Measurements from ENCODE around the gene ZNF708.
"Not testable (repeated sequence)": the region's sequence is repeated elsewhere in the genome, so short reads cannot be mapped to it uniquely, and the experiment has no call there.

Gene ZNF708

DNA sequence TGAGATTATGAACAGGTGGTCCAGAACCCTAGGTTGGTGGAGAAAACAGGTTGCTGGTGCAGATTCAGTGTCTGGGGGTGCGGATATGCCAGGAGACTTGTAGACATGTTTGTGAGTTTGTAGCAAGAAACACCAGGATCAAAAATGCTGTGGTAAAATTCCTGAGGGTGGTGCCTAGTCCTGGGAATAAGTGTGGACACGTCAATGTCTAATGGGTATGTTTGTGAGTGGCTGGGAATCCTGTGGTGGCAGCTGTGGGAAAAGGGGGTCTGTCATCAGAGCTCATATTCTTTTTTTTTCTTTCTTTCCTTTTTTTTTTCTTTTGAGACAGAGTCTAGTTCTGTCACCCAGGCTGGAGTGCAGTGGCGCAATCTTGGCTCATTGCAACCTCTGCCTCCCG lies 7.2 kb downstream of the ZNF708 start:
- no peak overlapping the region for H3K27ac ChIP-seq (ENCODE audit: low read depth, low read length)
- no peak overlapping the region for H3K9ac ChIP-seq (ENCODE audit: low read depth in 1 of 2, low read length in 2 of 2)
- H3K4me3 ChIP-seq (ENCODE audit: low read depth in 1 of 2, low read length in 2 of 2), result no peak overlapping the region
- no peaks in the 10 kb centered on the region for H3K4me1 ChIP-seq (ENCODE audit: control insufficient read depth in 1 of 2, insufficient read depth in 2 of 2, low read length in 2 of 2)
- peaks cover 6 to 14% of the 10 kb centered on the region in 2 donors for H3K36me3 ChIP-seq (ENCODE audit: control insufficient read depth in 1 of 2, insufficient read depth in 2 of 2, low read length in 2 of 2)
- no peaks in the 10 kb centered on the region for H3K27me3 ChIP-seq (ENCODE audit: control insufficient read depth in 1 of 2, insufficient read depth in 2 of 2, low read length in 2 of 2)
- H3K9me3 ChIP-seq (ENCODE audit: control insufficient read depth in 1 of 2, low read length in 2 of 2), result peaks cover 10 to 11% of the 10 kb centered on the region in 2 donors

DNA sequence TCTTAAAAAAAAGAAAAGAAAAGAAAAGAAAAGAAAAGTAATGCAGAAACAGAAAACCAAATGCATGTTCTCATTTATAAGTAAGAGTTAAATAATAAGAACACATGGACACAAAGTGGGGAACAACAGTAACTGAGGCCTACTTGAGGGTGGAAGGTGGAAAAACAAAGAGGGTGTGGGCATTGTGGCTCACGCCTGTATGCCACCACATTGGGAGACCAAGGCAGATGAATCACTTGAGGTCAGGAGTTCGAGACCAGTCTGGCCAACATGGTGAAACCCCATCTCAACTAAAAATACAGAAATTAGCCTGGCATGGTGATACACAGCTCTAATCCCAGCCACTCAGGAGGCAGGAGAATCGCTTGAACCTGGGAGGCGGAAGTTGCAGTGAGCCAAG lies 8.1 kb downstream of the ZNF708 start:
- Histone ChIP-seq H3K27ac (ENCODE audit: low read depth, low read length) (no peak overlapping the region), H3K9me3 (ENCODE audit: control insufficient read depth in 1 of 2, low read length in 2 of 2) (peaks cover 7 to 8% of the 10 kb centered on the region in 2 donors), H3K36me3 (ENCODE audit: control insufficient read depth in 1 of 2, insufficient read depth in 2 of 2, low read length in 2 of 2) (peaks cover 1 to 10% of the 10 kb centered on the region in 2 donors), H3K4me1 (ENCODE audit: control insufficient read depth in 1 of 2, insufficient read depth in 2 of 2, low read length in 2 of 2) (no peaks in the 10 kb centered on the region), H3K9ac (ENCODE audit: low read depth in 1 of 2, low read length in 2 of 2) (no peak overlapping the region), H3K27me3 (ENCODE audit: control insufficient read depth in 1 of 2, insufficient read depth in 2 of 2, low read length in 2 of 2) (no peaks in the 10 kb centered on the region), H3K4me3 (ENCODE audit: low read depth in 1 of 2, low read length in 2 of 2) (no peak overlapping the region)

DNA sequence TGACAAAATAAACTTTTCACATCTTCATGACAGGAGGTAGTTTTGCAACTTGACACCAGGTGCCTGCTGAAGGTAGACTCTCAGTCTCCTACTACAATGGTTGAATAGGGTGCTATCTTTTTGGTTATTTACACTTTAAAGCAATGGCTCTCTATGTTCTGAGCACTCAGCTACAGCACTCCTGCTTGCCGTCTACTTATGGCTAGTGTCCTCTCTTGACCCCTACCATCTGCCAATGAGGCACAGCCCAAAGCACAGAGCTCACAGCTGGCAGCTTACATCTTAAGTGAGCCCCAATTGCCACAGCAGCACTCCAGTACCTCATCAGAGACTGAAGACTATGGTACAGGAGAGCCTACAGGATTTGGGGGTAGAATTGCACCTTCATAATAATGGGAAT lies 11.4 kb downstream of the ZNF708 start:
- H3K9ac ChIP-seq (ENCODE audit: low read depth in 1 of 2, low read length in 2 of 2), result no peak overlapping the region
- H3K4me3 ChIP-seq (ENCODE audit: low read depth in 1 of 2, low read length in 2 of 2), result no peak overlapping the region
- peaks cover 0 to 8% of the 10 kb centered on the region in 2 donors for H3K36me3 ChIP-seq (ENCODE audit: control insufficient read depth in 1 of 2, insufficient read depth in 2 of 2, low read length in 2 of 2)
- peaks cover 3 to 5% of the 10 kb centered on the region in 2 donors for H3K9me3 ChIP-seq (ENCODE audit: control insufficient read depth in 1 of 2, low read length in 2 of 2)
- no peak overlapping the region for H3K27ac ChIP-seq (ENCODE audit: low read depth, low read length)
- H3K4me1 ChIP-seq (ENCODE audit: control insufficient read depth in 1 of 2, insufficient read depth in 2 of 2, low read length in 2 of 2), result no peaks in the 10 kb centered on the region
- H3K27me3 ChIP-seq (ENCODE audit: control insufficient read depth in 1 of 2, insufficient read depth in 2 of 2, low read length in 2 of 2), result no peaks in the 10 kb centered on the region

DNA sequence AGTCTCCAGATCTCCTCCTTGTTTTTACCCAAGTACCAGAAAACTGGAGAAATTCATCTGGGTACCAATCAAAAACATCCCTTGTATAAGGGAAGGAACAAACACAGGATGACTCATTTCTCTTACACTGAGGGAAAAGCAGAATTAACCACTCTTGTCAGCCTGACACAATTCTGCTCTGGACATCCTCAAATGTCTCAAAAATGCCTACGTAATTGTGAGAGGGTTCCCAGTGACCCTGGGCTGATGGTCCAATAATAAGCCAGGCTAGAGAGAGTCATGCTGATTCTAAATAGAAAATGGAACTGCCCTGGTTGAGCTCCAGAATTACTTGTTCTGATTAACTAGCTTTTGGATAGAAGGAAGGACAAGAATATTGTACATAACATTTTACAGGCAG lies 14.5 kb downstream of the ZNF708 start:
- H3K36me3 ChIP-seq (ENCODE audit: control insufficient read depth in 1 of 2, insufficient read depth in 2 of 2, low read length in 2 of 2), result peaks cover 0 to 18% of the 10 kb centered on the region in 2 donors
- H3K9ac ChIP-seq (ENCODE audit: low read depth in 1 of 2, low read length in 2 of 2), result no peak overlapping the region
- peaks cover 4 to 7% of the 10 kb centered on the region in 2 donors for H3K9me3 ChIP-seq (ENCODE audit: control insufficient read depth in 1 of 2, low read length in 2 of 2)
- no peaks in the 10 kb centered on the region for H3K4me1 ChIP-seq (ENCODE audit: control insufficient read depth in 1 of 2, insufficient read depth in 2 of 2, low read length in 2 of 2)
- H3K27me3 ChIP-seq (ENCODE audit: control insufficient read depth in 1 of 2, insufficient read depth in 2 of 2, low read length in 2 of 2), result no peaks in the 10 kb centered on the region
- no peak overlapping the region for H3K4me3 ChIP-seq (ENCODE audit: low read depth in 1 of 2, low read length in 2 of 2)
- H3K27ac ChIP-seq (ENCODE audit: low read depth, low read length), result no peak overlapping the region

DNA sequence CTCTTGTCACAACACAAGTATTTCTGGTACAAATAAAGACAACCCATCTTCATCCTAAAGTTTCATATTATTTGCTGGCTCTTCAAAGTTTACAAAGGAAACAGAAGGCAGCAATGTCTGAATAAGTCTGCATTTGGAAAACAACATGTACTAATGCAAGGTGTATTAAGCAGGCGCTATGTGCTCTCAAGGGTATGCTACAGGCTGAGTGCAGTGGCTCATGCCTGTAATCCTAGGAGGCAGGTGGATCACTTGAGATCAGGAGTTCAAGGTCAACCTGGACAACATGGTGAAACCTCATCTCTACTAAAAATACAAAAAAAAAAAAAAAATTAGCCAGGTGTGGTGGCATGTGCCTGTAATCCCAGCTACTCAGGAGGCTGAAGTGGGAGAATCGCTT lies 16.4 kb downstream of the ZNF708 start:
- not testable (repeated sequence) for H3K4me1 ChIP-seq (ENCODE audit: control insufficient read depth in 1 of 2, insufficient read depth in 2 of 2, low read length in 2 of 2); H3K9me3 ChIP-seq (ENCODE audit: control insufficient read depth in 1 of 2, low read length in 2 of 2); H3K4me3 ChIP-seq (ENCODE audit: low read depth in 1 of 2, low read length in 2 of 2); H3K27me3 ChIP-seq (ENCODE audit: control insufficient read depth in 1 of 2, insufficient read depth in 2 of 2, low read length in 2 of 2); H3K9ac ChIP-seq (ENCODE audit: low read depth in 1 of 2, low read length in 2 of 2); H3K27ac ChIP-seq (ENCODE audit: low read depth, low read length)
- peaks cover 0 to 23% of the 10 kb centered on the region in 2 donors for H3K36me3 ChIP-seq (ENCODE audit: control insufficient read depth in 1 of 2, insufficient read depth in 2 of 2, low read length in 2 of 2)

DNA sequence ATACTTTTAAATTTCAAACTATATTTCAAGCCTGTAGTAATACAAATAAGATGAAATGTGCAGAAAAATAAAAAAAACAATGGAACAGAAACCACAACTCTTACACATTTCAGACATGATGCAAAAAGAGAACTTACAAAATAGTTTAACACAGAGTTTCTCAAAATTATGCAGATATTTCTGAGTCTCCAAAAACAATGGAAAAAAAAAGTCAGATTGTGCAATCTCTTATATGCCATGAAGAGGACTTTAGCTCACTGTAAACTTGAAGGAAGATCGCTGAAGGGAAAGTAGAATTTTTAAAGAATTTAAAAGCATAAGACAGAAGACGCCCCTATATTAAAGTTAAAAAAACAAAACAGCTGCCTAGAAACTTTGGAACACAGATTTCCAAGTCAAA lies 20.4 kb downstream of the ZNF708 start:
- Histone ChIP-seq H3K9me3 (ENCODE audit: control insufficient read depth in 1 of 2, low read length in 2 of 2) (peaks cover 5 to 10% of the 10 kb centered on the region in 2 donors), H3K4me1 (ENCODE audit: control insufficient read depth in 1 of 2, insufficient read depth in 2 of 2, low read length in 2 of 2) (no peaks in the 10 kb centered on the region), H3K4me3 (ENCODE audit: low read depth in 1 of 2, low read length in 2 of 2) (no peak overlapping the region), H3K27ac (ENCODE audit: low read depth, low read length) (no peak overlapping the region), H3K9ac (ENCODE audit: low read depth in 1 of 2, low read length in 2 of 2) (no peak overlapping the region), H3K27me3 (ENCODE audit: control insufficient read depth in 1 of 2, insufficient read depth in 2 of 2, low read length in 2 of 2) (no peaks in the 10 kb centered on the region), H3K36me3 (ENCODE audit: control insufficient read depth in 1 of 2, insufficient read depth in 2 of 2, low read length in 2 of 2) (peaks cover 11 to 45% of the 10 kb centered on the region in 2 donors)

DNA sequence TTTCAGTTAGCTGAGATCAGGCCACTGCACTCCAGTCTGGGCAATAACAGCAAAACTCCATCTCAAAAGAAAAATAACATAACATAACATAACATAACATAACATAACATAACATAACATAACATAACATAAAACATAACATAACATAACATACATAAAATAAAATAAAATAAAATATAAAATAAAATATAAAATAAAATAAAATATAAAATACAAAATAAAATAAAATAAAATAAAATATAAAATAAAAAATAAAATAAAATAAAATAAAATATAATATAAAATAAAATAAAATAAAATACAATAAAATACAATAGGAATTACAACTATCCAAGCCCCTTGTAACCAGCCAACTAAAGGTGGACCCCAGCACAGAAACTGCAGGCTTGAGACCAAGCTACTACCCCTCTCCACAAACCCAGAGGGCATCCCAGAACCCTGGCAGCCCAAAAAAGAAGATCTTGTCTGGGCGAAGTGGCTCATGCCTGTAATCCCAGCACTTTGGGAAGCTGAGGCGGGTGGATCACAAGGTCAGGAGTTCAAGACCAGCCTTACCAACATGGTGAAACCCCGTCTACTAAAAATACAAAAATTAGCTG lies 22.2 kb downstream of the ZNF708 start:
- H3K27me3 ChIP-seq (ENCODE audit: control insufficient read depth in 1 of 2, insufficient read depth in 2 of 2, low read length in 2 of 2); H3K4me3 ChIP-seq (ENCODE audit: low read depth in 1 of 2, low read length in 2 of 2); H3K9ac ChIP-seq (ENCODE audit: low read depth in 1 of 2, low read length in 2 of 2); H3K4me1 ChIP-seq (ENCODE audit: control insufficient read depth in 1 of 2, insufficient read depth in 2 of 2, low read length in 2 of 2); H3K27ac ChIP-seq (ENCODE audit: low read depth, low read length); H3K9me3 ChIP-seq (ENCODE audit: control insufficient read depth in 1 of 2, low read length in 2 of 2): not testable (repeated sequence)
- peaks cover 16 to 47% of the 10 kb centered on the region in 2 donors for H3K36me3 ChIP-seq (ENCODE audit: control insufficient read depth in 1 of 2, insufficient read depth in 2 of 2, low read length in 2 of 2)

DNA sequence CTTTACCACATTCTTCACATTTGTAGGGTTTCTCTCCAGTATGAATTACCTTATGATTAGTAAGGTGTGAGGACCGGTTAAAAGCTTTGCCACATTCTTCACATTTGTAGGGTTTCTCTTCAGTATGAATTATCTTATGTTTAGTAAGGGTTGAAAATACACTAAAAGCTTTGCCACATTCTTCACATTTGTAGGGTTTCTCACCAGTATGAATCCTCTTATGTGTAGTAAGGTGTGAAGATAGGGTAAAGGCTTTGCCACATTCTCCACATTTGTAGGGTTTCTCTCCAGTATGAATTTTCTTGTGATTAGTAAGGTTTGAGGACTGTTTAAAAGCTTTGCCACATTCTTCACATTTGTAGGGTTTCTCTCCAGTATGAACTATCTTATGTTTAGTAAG lies 35.4 kb downstream of the ZNF708 start:
- not testable (repeated sequence) for H3K9ac ChIP-seq (ENCODE audit: low read depth in 1 of 2, low read length in 2 of 2); H3K27ac ChIP-seq (ENCODE audit: low read depth, low read length); H3K4me1 ChIP-seq (ENCODE audit: control insufficient read depth in 1 of 2, insufficient read depth in 2 of 2, low read length in 2 of 2); H3K27me3 ChIP-seq (ENCODE audit: control insufficient read depth in 1 of 2, insufficient read depth in 2 of 2, low read length in 2 of 2); H3K4me3 ChIP-seq (ENCODE audit: low read depth in 1 of 2, low read length in 2 of 2)
- Histone ChIP-seq H3K36me3 (ENCODE audit: control insufficient read depth in 1 of 2, insufficient read depth in 2 of 2, low read length in 2 of 2) (peaks cover 28 to 38% of the 10 kb centered on the region in 2 donors), H3K9me3 (ENCODE audit: control insufficient read depth in 1 of 2, low read length in 2 of 2) (peaks cover 31 to 45% of the 10 kb centered on the region in 2 donors)

DNA sequence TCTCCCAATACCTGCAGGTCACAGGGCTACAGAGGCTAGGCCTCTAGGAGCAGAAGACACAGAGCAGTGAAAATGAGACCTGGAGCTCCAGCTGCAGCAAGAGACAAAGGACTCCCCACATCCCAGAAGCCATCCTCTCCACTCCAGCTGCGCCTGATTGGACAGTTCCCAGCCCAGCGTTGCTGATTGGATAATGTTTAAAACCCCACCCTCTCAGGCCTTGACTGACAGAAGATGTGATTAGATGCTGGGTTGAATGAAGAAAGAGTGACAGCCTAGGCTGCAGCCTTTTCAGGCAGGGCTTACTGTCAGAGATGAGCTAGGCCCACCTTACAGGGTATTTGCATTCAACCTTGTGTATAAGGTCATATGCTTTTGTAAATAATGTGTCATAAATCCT lies 59.4 kb downstream of the ZNF708 start:
- Histone ChIP-seq H3K27me3 (ENCODE audit: control insufficient read depth in 1 of 2, insufficient read depth in 2 of 2, low read length in 2 of 2) (no peaks in the 10 kb centered on the region), H3K9me3 (ENCODE audit: control insufficient read depth in 1 of 2, low read length in 2 of 2) (peaks cover 4 to 31% of the 10 kb centered on the region in 2 donors), H3K4me1 (ENCODE audit: control insufficient read depth in 1 of 2, insufficient read depth in 2 of 2, low read length in 2 of 2) (no peaks in the 10 kb centered on the region), H3K27ac (ENCODE audit: low read depth, low read length) (no peak overlapping the region), H3K4me3 (ENCODE audit: low read depth in 1 of 2, low read length in 2 of 2) (no peak overlapping the region), H3K9ac (ENCODE audit: low read depth in 1 of 2, low read length in 2 of 2) (no peak overlapping the region), H3K36me3 (ENCODE audit: control insufficient read depth in 1 of 2, insufficient read depth in 2 of 2, low read length in 2 of 2) (no peaks in the 10 kb centered on the region)

DNA sequence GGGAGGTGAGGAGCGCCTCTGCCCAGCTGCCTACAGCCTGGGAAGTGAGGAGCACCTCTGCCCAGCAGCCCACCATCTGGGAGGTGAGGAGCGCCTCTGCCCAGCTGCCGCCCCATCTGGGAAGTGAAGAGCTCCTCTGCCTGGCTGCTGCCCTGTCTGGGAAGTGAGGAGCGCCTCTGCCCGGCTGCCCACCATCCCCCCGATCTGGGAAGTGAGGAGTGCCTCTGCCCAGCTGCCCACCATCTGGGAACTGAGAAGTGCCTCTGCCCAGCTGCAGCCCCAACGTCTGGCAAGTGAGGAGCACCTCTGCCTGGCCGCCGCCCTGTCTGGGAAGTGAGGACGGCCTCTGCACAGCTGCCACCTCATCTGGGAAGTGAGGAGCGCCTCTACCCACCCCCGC lies 64.3 kb downstream of the ZNF708 start:
- no peaks in the 10 kb centered on the region for H3K4me1 ChIP-seq (ENCODE audit: control insufficient read depth in 1 of 2, insufficient read depth in 2 of 2, low read length in 2 of 2)
- no peak overlapping the region for H3K9ac ChIP-seq (ENCODE audit: low read depth in 1 of 2, low read length in 2 of 2)
- peaks cover 5 to 21% of the 10 kb centered on the region in 2 donors for H3K9me3 ChIP-seq (ENCODE audit: control insufficient read depth in 1 of 2, low read length in 2 of 2)
- H3K27ac ChIP-seq (ENCODE audit: low read depth, low read length), result no peak overlapping the region
- no peak overlapping the region for H3K4me3 ChIP-seq (ENCODE audit: low read depth in 1 of 2, low read length in 2 of 2)
- H3K36me3 ChIP-seq (ENCODE audit: control insufficient read depth in 1 of 2, insufficient read depth in 2 of 2, low read length in 2 of 2), result no peaks in the 10 kb centered on the region
- H3K27me3 ChIP-seq (ENCODE audit: control insufficient read depth in 1 of 2, insufficient read depth in 2 of 2, low read length in 2 of 2), result no peaks in the 10 kb centered on the region

DNA sequence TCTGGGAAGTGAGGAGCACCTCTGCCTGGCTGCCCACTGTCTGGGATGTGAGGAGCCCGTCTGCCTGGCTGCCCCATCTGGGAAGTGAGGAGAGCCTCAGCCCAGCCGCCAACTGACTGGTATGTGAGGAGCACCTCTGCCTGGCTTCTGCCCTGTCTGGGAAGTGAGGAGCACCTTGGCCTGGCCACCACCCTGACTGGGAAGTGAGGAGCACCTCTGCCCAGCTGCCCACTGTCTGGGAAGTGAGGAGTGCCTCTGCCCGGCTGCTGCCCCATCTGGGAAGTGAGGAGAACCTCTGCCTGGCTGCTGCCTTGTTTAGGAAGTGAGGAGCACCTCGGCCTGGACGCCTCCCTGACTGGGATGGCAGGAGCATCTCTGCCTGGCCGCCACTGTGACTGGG lies 64.8 kb downstream of the ZNF708 start:
- H3K36me3 ChIP-seq (ENCODE audit: control insufficient read depth in 1 of 2, insufficient read depth in 2 of 2, low read length in 2 of 2), result no peaks in the 10 kb centered on the region
- H3K9ac ChIP-seq (ENCODE audit: low read depth in 1 of 2, low read length in 2 of 2), result no peak overlapping the region
- H3K27me3 ChIP-seq (ENCODE audit: control insufficient read depth in 1 of 2, insufficient read depth in 2 of 2, low read length in 2 of 2), result no peaks in the 10 kb centered on the region
- peaks cover 5 to 16% of the 10 kb centered on the region in 2 donors for H3K9me3 ChIP-seq (ENCODE audit: control insufficient read depth in 1 of 2, low read length in 2 of 2)
- no peaks in the 10 kb centered on the region for H3K4me1 ChIP-seq (ENCODE audit: control insufficient read depth in 1 of 2, insufficient read depth in 2 of 2, low read length in 2 of 2)
- H3K4me3 ChIP-seq (ENCODE audit: low read depth in 1 of 2, low read length in 2 of 2), result no peak overlapping the region
- no peak overlapping the region for H3K27ac ChIP-seq (ENCODE audit: low read depth, low read length)
